HG03064 (cell line): Measurements from ENCODE around the gene EXOG.

Source experiments
- ATAC-seq: cut with Tn5 transposase; IDR thresholded peaks from one replicate; pipeline ENCODE4 v1.9.1; 2021; ENCODE audit warnings: low read depth; ENCODE audit not compliant: unreplicated experiment

EXOG gene

GRCh38 chr3:38472342-38472741 lies 23.8 kb upstream of the EXOG start:
- no peak for ATAC-seq

- no peak for ATAC-seq
Observed at GRCh38 chr3:38473229-38473628, 22.9 kb upstream of the EXOG start.

GRCh38 chr3:38474928-38475605 lies 21.1 kb upstream of the EXOG start:
- no peak for ATAC-seq

GRCh38 chr3:38475716-38476115 lies 20.4 kb upstream of the EXOG start:
- ATAC-seq, result no peak

- no peak for ATAC-seq
Observed at GRCh38 chr3:38476157-38476756, 19.9 kb upstream of the EXOG start.

GRCh38 chr3:38477057-38477820 lies 18.9 kb upstream of the EXOG start:
- no peak for ATAC-seq

- no peak for ATAC-seq
Observed at GRCh38 chr3:38477839-38478450, 18.2 kb upstream of the EXOG start.

GRCh38 chr3:38478901-38479300 lies 17.2 kb upstream of the EXOG start:
- no peak for ATAC-seq

GRCh38 chr3:38479431-38480092 lies 16.6 kb upstream of the EXOG start:
- no peak for ATAC-seq

GRCh38 chr3:38480093-38480445 lies 16.1 kb upstream of the EXOG start:
- no peak for ATAC-seq

GRCh38 chr3:38480930-38481329 lies 15.2 kb upstream of the EXOG start:
- ATAC-seq, result no peak

GRCh38 chr3:38482951-38483350 lies 13.2 kb upstream of the EXOG start:
- no peak for ATAC-seq

GRCh38 chr3:38487323-38487722 lies 8.8 kb upstream of the EXOG start:
- peak; percentile 90 for ATAC-seq

GRCh38 chr3:38488949-38489348 lies 7.2 kb upstream of the EXOG start:
- no peak for ATAC-seq

- ATAC-seq, result no peak
Observed at GRCh38 chr3:38489766-38490165, 6.4 kb upstream of the EXOG start.

- no peak for ATAC-seq
Observed at GRCh38 chr3:38490281-38491030, 5.7 kb upstream of the EXOG start.

GRCh38 chr3:38491215-38491614 lies 4.9 kb upstream of the EXOG start:
- no peak for ATAC-seq

- no peak for ATAC-seq
Observed at GRCh38 chr3:38493031-38493430, 3.1 kb upstream of the EXOG start.

GRCh38 chr3:38497031-38497430 lies 891 bp downstream of the EXOG start:
- ATAC-seq, result no peak

- ATAC-seq, result no peak
Observed at GRCh38 chr3:38500688-38501417, 4.7 kb downstream of the EXOG start.
